ENCODE data around the gene PDE1A. TPM values are rescaled to one million over a fixed set of nuclear protein-coding genes. Genes with fewer than 3 reads are reported as not detected.

PDE1A gene
- polyA plus RNA-seq, 2 of the 4 experiments (the other 2 are of a cell fraction), result 0.28 to 3.2 TPM

GRCh38 chr2:182265718-182266117 is 161.1 kb downstream of the PDE1A start:
- POLR2A ChIA-PET, result no interaction called here
- H3K4me2 ChIP-seq, result no peak overlapping the region
- FAIRE-seq (no peak), ATAC-seq (no peak), DNase-seq (ENCODE audit: low read depth in 1 of 2, low spot score in 1 of 2) (no peak)
- no peaks in the 10 kb centered on the region for H3K4me1 ChIP-seq
- H3K9me3 ChIP-seq, result no peaks in the 10 kb centered on the region
- CTCF ChIA-PET, result no interaction called here
- H3K27ac ChIP-seq, result no peak overlapping the region
- 69% methylated on average over 3 of the region's 3 CpGs for WGBS (ENCODE audit: missing lambda C conversion rate)
- no peak for TF ChIP-seq KDM1A (IDR thresholded peaks at IDR 0.05; ENCODE audit: low read depth)
- TF ChIP-seq MAFK (IDR thresholded peaks at IDR 0.05; ENCODE audit: partially characterized antibody), result no peak
- TF ChIP-seq TP53 (CRISPR knock-in tag; IDR thresholded peaks at IDR 0.05), result no peak
- no peak for TF ChIP-seq ATOH8 (CRISPR knock-in tag; IDR thresholded peaks at IDR 0.05; ENCODE audit: low read depth)
- TF ChIP-seq MYC (IDR thresholded peaks at IDR 0.05; ENCODE audit: borderline replicate concordance, low read length), result no peak
- no peak for TF ChIP-seq NR3C1 (IDR thresholded peaks at IDR 0.05)
- no peak for TF ChIP-seq HEYL (CRISPR knock-in tag; IDR thresholded peaks at IDR 0.05)
- no peak for TF ChIP-seq EP300 (IDR thresholded peaks at IDR 0.05)
- TF ChIP-seq FOSL2 (IDR thresholded peaks at IDR 0.05), result no peak
- TF ChIP-seq FOSL2 (CRISPR knock-in tag; IDR thresholded peaks at IDR 0.05), result no peak
- TF ChIP-seq RFX5 (IDR thresholded peaks at IDR 0.05), result no peak
- no peak for TF ChIP-seq HDAC2 (IDR thresholded peaks at IDR 0.05)
- TF ChIP-seq BCL3 (IDR thresholded peaks at IDR 0.05), result no peak
- TF ChIP-seq POLR2AphosphoS2 (conservative IDR thresholded peaks at IDR 0.05; ENCODE audit: low read length), result no peak
- TF ChIP-seq HOXB5 (CRISPR knock-in tag; IDR thresholded peaks at IDR 0.05), result no peak
- no peak for TF ChIP-seq EHF (CRISPR knock-in tag; IDR thresholded peaks at IDR 0.05)
- TF ChIP-seq BHLHE40 (IDR thresholded peaks at IDR 0.05; ENCODE audit: low read depth, low read length), result no peak
- TF ChIP-seq ELK1 (IDR thresholded peaks at IDR 0.05; ENCODE audit: low read depth, low read length), result no peak
- TF ChIP-seq ZFP36 (IDR thresholded peaks at IDR 0.05; ENCODE audit: borderline replicate concordance, partially characterized antibody), result no peak
- TF ChIP-seq SMC3 (IDR thresholded peaks at IDR 0.05), result no peak
- no peak overlapping the region for H3K4me3 ChIP-seq

- Histone ChIP-seq H3K27ac (no peak overlapping the region), H3K4me2 (no peak overlapping the region), H3K4me3 (no peak overlapping the region), H3K9me3 (no peaks in the 10 kb centered on the region), H3K4me1 (no peaks in the 10 kb centered on the region)
- TF ChIP-seq HOXB5 (CRISPR knock-in tag; IDR thresholded peaks at IDR 0.05) (no peak), BCL3 (IDR thresholded peaks at IDR 0.05) (no peak), CBX2 (IDR thresholded peaks at IDR 0.05; ENCODE audit: borderline replicate concordance, low read depth) (no peak), EHF (CRISPR knock-in tag; IDR thresholded peaks at IDR 0.05) (no peak), ZFP36 (IDR thresholded peaks at IDR 0.05; ENCODE audit: borderline replicate concordance, partially characterized antibody) (no peak), CHD4 (IDR thresholded peaks at IDR 0.05; ENCODE audit: borderline replicate concordance) (no peak), JUNB (IDR thresholded peaks at IDR 0.05) (no peak), FOSB (CRISPR knock-in tag; IDR thresholded peaks at IDR 0.05) (no peak), REST (IDR thresholded peaks at IDR 0.05) (no peak), HES2 (IDR thresholded peaks at IDR 0.05) (no peak), ZC3H11A (IDR thresholded peaks at IDR 0.05) (no peak)
- ChIA-PET POLR2A (no interaction called here), CTCF (no interaction called here)
- FAIRE-seq (no peak), DNase-seq (ENCODE audit: low read depth in 1 of 2, low spot score in 1 of 2) (no peak), ATAC-seq (no peak)
- WGBS (ENCODE audit: missing lambda C conversion rate), result 56% methylated on average over 3 of the region's 3 CpGs
These were observed 164.9 kb downstream of the PDE1A start for GRCh38 chr2:182261860-182262387.

Measured in A549 (cell line).